Panc1 (cell line): ENCODE results near the gene MVK. TPM values are rescaled to one million over a fixed set of nuclear protein-coding genes. Genes with fewer than 3 reads are reported as not detected.

Experiments used
- ATAC-seq: fragments of 200-7000 bp; cut with Tn5 transposase; 2 replicates; pipeline ENCODE4 v1.9.1; 2020; ENCODE audit warnings: mild to moderate bottlenecking, moderate library complexity
- BruUV-seq: library from RNA; stranded (reverse); fragments of 400-500 nt; replicated peaks from 2 replicates; lab custom pipeline; 2021; lab: Mats Ljungman, UMichigan
- CTCF ChIA-PET: fragments of 300-600 bp; sonication (Branson Sonifier 250); formaldehyde crosslinking; loops from one replicate; lab custom pipeline; 2022; ENCODE audit warnings: antibody characterized with exemption; lab: Charles Lee
- POLR2A ChIA-PET: fragments of 300-600 bp; sonication (Branson Sonifier 250); formaldehyde crosslinking; loops from one replicate; lab custom pipeline; 2022; ENCODE audit warnings: antibody characterized with exemption; lab: Charles Lee
- DNase-seq: peaks from one replicate; pipeline ENCODE4 v3.0.0-alpha.2; 2010; ENCODE audit warnings: low read depth, low spot score
- H3K27ac ChIP-seq: 2 replicates; pipeline ENCODE4 v1.5.1; 2011; ENCODE audit warnings: mild to moderate bottlenecking, low read length, inconsistent platforms
- H3K27me3 ChIP-seq: fragments of 200-500 bp; sonication (Bioruptor generic); 2 replicates; pipeline ENCODE4 v1.6.0; 2014; ENCODE audit warnings: low read length, inconsistent platforms; ENCODE audit not compliant: control insufficient read depth, insufficient read depth
- H3K36me3 ChIP-seq: fragments of 200-500 bp; sonication (Bioruptor generic); 2 replicates; pipeline ENCODE4 v1.5.1; 2014; ENCODE audit warnings: inconsistent platforms, mild to moderate bottlenecking, low read length, moderate library complexity; ENCODE audit not compliant: control insufficient read depth, insufficient read depth
- H3K4me1 ChIP-seq: 2 replicates; pipeline ENCODE4 v1.5.1; 2011; ENCODE audit warnings: inconsistent platforms, mild to moderate bottlenecking, low read length, moderate library complexity; ENCODE audit not compliant: control insufficient read depth, insufficient read depth
- H3K4me3 ChIP-seq, 2 experiments: 2 replicates each; pipeline ENCODE4 v1.5.1; 2011 to 2012; ENCODE audit warnings: low read depth in 2 of 2, low read length in 2 of 2, mild to moderate bottlenecking in 2 of 2, inconsistent platforms in 1 of 2, moderate library complexity in 1 of 2
- H3K9me3 ChIP-seq: fragments of 200-500 bp; sonication (Bioruptor generic); 2 replicates; pipeline ENCODE4 v1.5.1; 2014; ENCODE audit warnings: low read depth, mild to moderate bottlenecking, inconsistent platforms, low read length, moderate library complexity; ENCODE audit not compliant: control insufficient read depth, insufficient read depth
- CTCF ChIP-seq: fragments of 450-650 bp; IDR thresholded peaks from 2 replicates; pipeline ENCODE4 v1.5.1; 2017; ENCODE audit warnings: mild to moderate bottlenecking
- POLR2AphosphoS5 ChIP-seq: IDR thresholded peaks from 2 replicates; pipeline ENCODE4 v1.6.1; 2012; ENCODE audit warnings: mild to moderate bottlenecking, low read depth, low read length, moderate library complexity
- REST ChIP-seq, 2 experiments: IDR thresholded peaks; 2 replicates each; pipeline ENCODE4 v1.6.1; 2011 to 2012; ENCODE audit warnings: low read depth in 2 of 2, control low read depth in 1 of 2, low read length in 1 of 2, mild to moderate bottlenecking in 1 of 2, moderate library complexity in 1 of 2; ENCODE audit not compliant: insufficient read depth in 1 of 2
- SIN3A ChIP-seq: IDR thresholded peaks from 2 replicates; pipeline ENCODE4 v1.6.1; 2012; ENCODE audit warnings: low read depth, mild to moderate bottlenecking, low read length, moderate library complexity, borderline replicate concordance; ENCODE audit not compliant: insufficient read depth
- TCF7L2 ChIP-seq: IDR thresholded peaks from 2 replicates; pipeline ENCODE4 v1.6.1; 2011; ENCODE audit warnings: mild to moderate bottlenecking, low read depth, low read length, inconsistent platforms
- in situ Hi-C: cut with HindIII; loops from 2 replicates; pipeline ENCODE4 v1.10.0; 2016; ENCODE audit warnings: low sequenced_read_pairs, low pct_unique_long_range_greater_than_20kb
- intact Hi-C: fragments of 100-400 bp; cut with micrococcal nuclease; formaldehyde crosslinking; loops from one replicate; pipeline ENCODE4 v1.10.0; 2022; ENCODE audit not compliant: unreplicated experiment
- total RNA-seq: library from RNA; stranded (reverse); gene quantifications from one replicate; pipeline ENCODE4 v1.2.1, GENCODE V29; 2021; ENCODE audit not compliant: unreplicated experiment

The MVK gene
- total RNA-seq, 1 experiment from 2014 or later: 41.6 TPM

DNA sequence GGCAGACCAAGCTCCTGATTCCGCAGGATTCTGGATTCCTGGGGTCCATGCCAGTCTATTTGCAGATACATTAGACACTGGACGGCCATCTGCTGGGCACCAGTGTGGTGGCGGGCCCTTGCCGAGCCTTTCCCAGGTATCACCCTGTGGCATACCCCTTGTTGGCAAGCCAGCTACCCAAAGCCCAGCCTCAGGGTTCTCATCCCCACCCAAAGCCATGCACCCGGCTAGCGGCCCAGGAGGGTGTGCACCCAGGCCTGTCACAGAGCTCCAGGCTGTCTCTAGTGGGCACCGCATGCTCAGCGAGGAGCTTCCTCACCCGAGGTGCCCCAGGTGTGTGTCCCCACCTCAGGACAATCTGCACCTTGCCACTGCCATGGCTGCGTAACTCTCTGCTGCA lies 14.0 kb upstream of the MVK start:
- in situ Hi-C loops (no loop called here), intact Hi-C loops (no loop called here)
- ATAC-seq (no peak), DNase-seq (no peak)
- Histone ChIP-seq H3K27me3 (no peaks in the 10 kb centered on the region), H3K27ac (no peak overlapping the region), H3K4me1 (no peaks in the 10 kb centered on the region), H3K9me3 (no peaks in the 10 kb centered on the region), H3K36me3 (no peaks in the 10 kb centered on the region), H3K4me3 (no peak overlapping the region)
- ChIA-PET CTCF (no interaction called here), POLR2A (no interaction called here)
- no TSS peak for BruUV-seq
- TF ChIP-seq REST (IDR thresholded peaks at IDR 0.05; ENCODE audit: insufficient read depth in 1 of 2, low read depth in 2 of 2, low read length in 1 of 2) (no peak), SIN3A (no peak), CTCF (no peak), TCF7L2 (no peak), POLR2AphosphoS5 (no peak)

- no peaks in the 10 kb centered on the region for H3K9me3 ChIP-seq
- in situ Hi-C loops (no loop called here), intact Hi-C loops (no loop called here)
- no peak for TF ChIP-seq SIN3A
- no peak for TF ChIP-seq REST (IDR thresholded peaks at IDR 0.05; ENCODE audit: insufficient read depth in 1 of 2, low read depth in 2 of 2, low read length in 1 of 2)
- no peak for TF ChIP-seq POLR2AphosphoS5
- no peak for TF ChIP-seq CTCF
- TF ChIP-seq TCF7L2: no peak
- no peak overlapping the region for H3K27ac ChIP-seq
- DNase-seq: no peak
- no peaks in the 10 kb centered on the region for H3K36me3 ChIP-seq
- no peaks in the 10 kb centered on the region for H3K4me1 ChIP-seq
- ChIA-PET CTCF (no interaction called here), POLR2A (no interaction called here)
- H3K27me3 ChIP-seq: no peaks in the 10 kb centered on the region
- ATAC-seq: no peak
- BruUV-seq: no TSS peak
- no peak overlapping the region for H3K4me3 ChIP-seq
These were observed 12.5 kb upstream of the MVK start for GRCh38 chr12:109560867-109561710.
